Measurements from ENCODE around the gene CD300LD. TPM values are rescaled to one million over a fixed set of nuclear protein-coding genes. Genes with fewer than 3 reads are reported as not detected.

CD300LD gene
- total and polyA plus RNA-seq, 2 experiments from 2014 or later = not detected

- Mint-ChIP-seq H3K9me3 (no peaks in the 10 kb centered on the region), H3K4me3 (no peak overlapping the region), H3K27ac (no peak overlapping the region), H3K36me3 (ENCODE audit: low read depth) (no peaks in the 10 kb centered on the region), H3K4me1 (peaks cover 35% of the 10 kb centered on the region), H3K27me3 (ENCODE audit: insufficient read depth, low read depth, poor library complexity) (peaks cover 6% of the 10 kb centered on the region)
- 0 out of 2 replicates have a peak overlapping the region, but pooled peaks have one; percentile 51 for H3K4me2 ChIP-seq
- no peaks in the 10 kb centered on the region; the same call in 1 of the 2 replicates for H3F3A ChIP-seq (replicated peaks; ENCODE audit: low read depth)
- TF ChIP-seq ZNF331 (CRISPR knock-in tag; IDR thresholded peaks at IDR 0.05; ENCODE audit: low read depth) (no peak), EZH2 (IDR thresholded peaks at IDR 0.05; ENCODE audit: low read depth, unreplicated experiment) (no peak), JUNB (IDR thresholded peaks at IDR 0.05; ENCODE audit: unreplicated experiment) (no peak), EZH2phosphoT487 (IDR thresholded peaks at IDR 0.05; ENCODE audit: unreplicated experiment) (no peak), ZNF462 (CRISPR knock-in tag; IDR thresholded peaks at IDR 0.05) (no peak), STAT1 (IDR thresholded peaks at IDR 0.05; ENCODE audit: unreplicated experiment) (no peak), POLR2AphosphoS5 (IDR thresholded peaks at IDR 0.05; ENCODE audit: low read depth) (no peak), ETS1 (IDR thresholded peaks at IDR 0.05) (no peak), NANOG (IDR thresholded peaks at IDR 0.05; ENCODE audit: borderline replicate concordance) (no peak), CTCF (conservative IDR thresholded peaks at IDR 0.05; ENCODE audit: low read depth in 2 of 2) (no peak), CREB1 (CRISPR knock-in tag; IDR thresholded peaks at IDR 0.05; ENCODE audit: low read depth) (no peak), REST (IDR thresholded peaks at IDR 0.05; ENCODE audit: unreplicated experiment) (no peak)
- peak overlapping the region; percentile 89; the same call in 1 of the 2 replicates for H3K27ac ChIP-seq (ENCODE audit: low read depth)
- no peaks in the 10 kb centered on the region for H3K9me2 ChIP-seq (ENCODE audit: insufficient read depth)
- DNase-seq (ENCODE audit: low spot score) (no peak), ATAC-seq (no peak)
- H3K4me1 ChIP-seq (ENCODE audit: insufficient read depth) = peaks cover 22% of the 10 kb centered on the region
- H3K79me2 ChIP-seq (replicated peaks; ENCODE audit: insufficient read depth) = no peaks in the 10 kb centered on the region
- H3K36me3 ChIP-seq (ENCODE audit: insufficient read depth) = no peaks in the 10 kb centered on the region
- H3K27me3 ChIP-seq (ENCODE audit: insufficient read depth) = no peaks in the 10 kb centered on the region
- H4K20me1 ChIP-seq (replicated peaks; ENCODE audit: insufficient read depth) = no peaks in the 10 kb centered on the region
- no peak overlapping the region for H3K4me3 ChIP-seq
- peak overlapping the region; percentile 100 for H2AFZ ChIP-seq
Observed at GRCh38 chr17:74632617-74633016, 40.5 kb upstream of the CD300LD start.

Measured in GM23338 (cell line).